Measurements from ENCODE around the gene CXXC4. TPM values are rescaled to one million over a fixed set of nuclear protein-coding genes. Genes with fewer than 3 reads are reported as not detected.

CXXC4 gene
- total RNA-seq, 3 donors from 2014 or later (not counting 1 experiment from before 2014, with no cell fraction given) = 0.77 to 2.1 (median 0.82) TPM

GRCh38 chr4:104519588-104519987 is 24.9 kb upstream of the CXXC4 start:
- Mint-ChIP-seq H3K27me3 (ENCODE audit: low read depth in 2 of 2) (no peaks in the 10 kb centered on the region), H3K4me1 (no peaks in the 10 kb centered on the region), H3K36me3 (no peaks in the 10 kb centered on the region), H3K4me3 (no peak overlapping the region), H3K9me3 (peaks cover 0 to 2% of the 10 kb centered on the region in 2 donors), H3K27ac (no peak overlapping the region)
- Histone ChIP-seq H3K9me3 (ENCODE audit: control insufficient read depth, insufficient read depth, low read length) (no peaks in the 10 kb centered on the region), H3K4me3 (ENCODE audit: low read length) (no peak overlapping the region), H3K36me3 (ENCODE audit: control insufficient read depth, insufficient read depth, low read length) (no peaks in the 10 kb centered on the region), H3K4me1 (ENCODE audit: control insufficient read depth, insufficient read depth, low read length) (no peaks in the 10 kb centered on the region), H3K27ac (ENCODE audit: low read length) (no peak overlapping the region), H3K27me3 (ENCODE audit: control insufficient read depth, insufficient read depth, low read length) (no peaks in the 10 kb centered on the region)
- intact Hi-C loops (cut with micrococcal nuclease) = no loop called here
- DNase-seq = no peak
- no peak for ATAC-seq
- no peak for TF ChIP-seq CTCF (IDR thresholded peaks at IDR 0.05)

- no peak overlapping the region for H3K4me3 Mint-ChIP-seq
- no peak for TF ChIP-seq CTCF (IDR thresholded peaks at IDR 0.05)
- Histone ChIP-seq H3K27me3 (ENCODE audit: control insufficient read depth, insufficient read depth, low read length) (no peaks in the 10 kb centered on the region), H3K36me3 (ENCODE audit: control insufficient read depth, insufficient read depth, low read length) (no peaks in the 10 kb centered on the region), H3K9me3 (ENCODE audit: control insufficient read depth, insufficient read depth, low read length) (no peaks in the 10 kb centered on the region), H3K4me3 (ENCODE audit: low read length) (no peak overlapping the region), H3K4me1 (ENCODE audit: control insufficient read depth, insufficient read depth, low read length) (no peaks in the 10 kb centered on the region), H3K27ac (ENCODE audit: low read length) (no peak overlapping the region)
- ATAC-seq (no peak), DNase-seq (no peak)
- H3K27me3 Mint-ChIP-seq (ENCODE audit: low read depth in 2 of 2) = no peaks in the 10 kb centered on the region
- no peaks in the 10 kb centered on the region for H3K36me3 Mint-ChIP-seq
- H3K4me1 Mint-ChIP-seq = no peaks in the 10 kb centered on the region
- peaks cover 0 to 2% of the 10 kb centered on the region in 2 donors for H3K9me3 Mint-ChIP-seq
- H3K27ac Mint-ChIP-seq = no peak overlapping the region
- intact Hi-C loops (cut with micrococcal nuclease) = no loop called here
Measured at GRCh38 chr4:104516884-104517283, 22.2 kb upstream of the CXXC4 start.

- no peak overlapping the region for H3K4me3 ChIP-seq (ENCODE audit: low read length)
- DNase-seq (no peak), ATAC-seq (no peak)
- H3K9me3 Mint-ChIP-seq = no peaks in the 10 kb centered on the region
- H3K36me3 Mint-ChIP-seq = no peaks in the 10 kb centered on the region
- no peak overlapping the region for H3K4me3 Mint-ChIP-seq
- intact Hi-C loops (cut with micrococcal nuclease) = no loop called here
- WGBS (ENCODE audit: insufficient coverage) = 20% methylated on average over 1 of the region's 1 CpG
- H3K4me1 Mint-ChIP-seq = no peaks in the 10 kb centered on the region
- no peak overlapping the region for H3K27ac ChIP-seq (ENCODE audit: low read length)
- H3K4me1 ChIP-seq (ENCODE audit: control insufficient read depth, insufficient read depth, low read length) = no peaks in the 10 kb centered on the region
- no peak overlapping the region for H3K27ac Mint-ChIP-seq
- no peaks in the 10 kb centered on the region for H3K27me3 ChIP-seq (ENCODE audit: control insufficient read depth, insufficient read depth, low read length)
- H3K36me3 ChIP-seq (ENCODE audit: control insufficient read depth, insufficient read depth, low read length) = no peaks in the 10 kb centered on the region
- TF ChIP-seq CTCF (IDR thresholded peaks at IDR 0.05) = no peak
- peaks cover 0 to 6% of the 10 kb centered on the region in 2 donors for H3K27me3 Mint-ChIP-seq (ENCODE audit: low read depth in 2 of 2)
- H3K9me3 ChIP-seq (ENCODE audit: control insufficient read depth, insufficient read depth, low read length) = no peaks in the 10 kb centered on the region
Measured at GRCh38 chr4:104508224-104508623, 13.5 kb upstream of the CXXC4 start.

- H3K27ac ChIP-seq (ENCODE audit: low read length) = no peak overlapping the region
- Mint-ChIP-seq H3K9me3 (no peaks in the 10 kb centered on the region), H3K27ac (no peak overlapping the region), H3K4me1 (no peaks in the 10 kb centered on the region), H3K27me3 (ENCODE audit: low read depth in 2 of 2) (peaks cover 4 to 8% of the 10 kb centered on the region in 2 donors), H3K36me3 (no peaks in the 10 kb centered on the region), H3K4me3 (no peak overlapping the region)
- no peaks in the 10 kb centered on the region for H3K9me3 ChIP-seq (ENCODE audit: control insufficient read depth, insufficient read depth, low read length)
- DNase-seq = no peak
- no peak for ATAC-seq
- H3K36me3 ChIP-seq (ENCODE audit: control insufficient read depth, insufficient read depth, low read length) = no peaks in the 10 kb centered on the region
- 40% methylated on average over 1 of the region's 1 CpG for WGBS (ENCODE audit: insufficient coverage)
- intact Hi-C loops (cut with micrococcal nuclease) = no loop called here
- no peak for TF ChIP-seq CTCF (IDR thresholded peaks at IDR 0.05)
- H3K4me3 ChIP-seq (ENCODE audit: low read length) = no peak overlapping the region
- H3K4me1 ChIP-seq (ENCODE audit: control insufficient read depth, insufficient read depth, low read length) = no peaks in the 10 kb centered on the region
- no peaks in the 10 kb centered on the region for H3K27me3 ChIP-seq (ENCODE audit: control insufficient read depth, insufficient read depth, low read length)
Measured at GRCh38 chr4:104507112-104507511, 12.4 kb upstream of the CXXC4 start.

Data from natural killer cell (primary cell).